Activated naive CD4-positive, alpha-beta T cell treated with Interleukin-2 at 50 U/mL for 16 hours (primary cell): ENCODE data around the gene PHF5A.

Source experiments
- DNase-seq: peaks from one replicate; pipeline ENCODE4 v3.0.0-alpha.2; 2020

The PHF5A gene

DNA sequence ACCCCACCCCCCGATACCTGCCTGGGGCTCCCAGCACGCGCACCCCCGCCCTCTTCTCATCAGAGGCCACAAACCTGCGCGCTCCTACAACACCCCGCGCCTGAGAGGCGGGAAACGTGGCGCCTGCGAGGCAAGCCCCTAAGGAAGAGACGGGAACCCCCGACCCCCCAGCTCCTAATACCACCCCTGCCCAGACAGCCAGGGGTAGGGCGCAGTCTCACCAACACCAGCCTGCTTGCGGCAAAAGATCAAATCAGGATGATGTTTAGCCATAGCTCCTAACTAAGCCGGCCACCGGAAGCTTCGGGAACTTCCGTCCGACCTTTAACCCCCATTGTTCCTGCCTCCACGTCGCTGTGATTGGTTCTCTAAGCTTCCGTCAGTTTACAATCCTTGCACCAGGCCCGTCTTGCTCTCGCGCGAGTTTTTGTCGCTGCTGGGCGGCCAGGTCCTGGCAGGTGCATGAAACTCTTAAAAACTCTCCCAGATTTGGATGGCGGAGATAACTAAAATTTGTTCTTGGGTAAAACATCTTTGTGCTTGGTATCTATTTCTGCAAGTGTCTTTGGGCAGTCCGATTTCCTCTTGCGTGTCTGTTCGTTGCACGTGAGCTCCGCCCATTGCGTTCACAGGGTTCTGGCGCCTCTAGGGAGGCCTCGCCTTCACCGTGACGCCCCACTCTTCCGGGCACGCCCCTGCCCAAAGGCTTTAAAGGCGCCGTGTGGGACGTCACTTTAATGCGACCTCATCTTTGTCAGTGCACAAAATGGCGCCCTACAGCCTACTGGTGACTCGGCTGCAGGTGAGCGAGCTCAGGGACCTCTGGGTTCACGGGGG is at the start of gene PHF5A, which contains the start of gene ACO2:
Gene PHF5A (minus strand): TSS at position 312 of the 837 bp plus-strand sequence. CDS start 39 bp downstream, at position 273.
Gene ACO2 (plus strand): TSS at position 737 of the 837 bp plus-strand sequence. CDS start 30 bp downstream, at position 767.
- DNase-seq, result peak; percentile 98

DNA sequence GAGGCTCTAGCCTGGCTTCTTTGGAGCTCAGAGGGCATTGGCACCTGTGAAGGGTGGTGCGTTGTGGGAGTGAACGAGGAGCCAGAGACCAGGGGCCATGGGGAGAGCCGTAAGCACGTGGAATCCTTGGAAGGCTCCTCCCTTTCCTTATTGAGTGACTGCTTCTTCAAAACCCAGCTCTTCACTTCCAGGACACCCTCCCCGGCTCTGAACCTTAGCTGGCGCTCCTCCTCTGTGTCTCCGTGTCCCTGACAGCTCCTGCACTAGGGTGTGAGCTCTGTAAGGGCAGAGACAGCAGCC is 49.5 kb upstream of the PHF5A start:
- no peak for DNase-seq

DNA sequence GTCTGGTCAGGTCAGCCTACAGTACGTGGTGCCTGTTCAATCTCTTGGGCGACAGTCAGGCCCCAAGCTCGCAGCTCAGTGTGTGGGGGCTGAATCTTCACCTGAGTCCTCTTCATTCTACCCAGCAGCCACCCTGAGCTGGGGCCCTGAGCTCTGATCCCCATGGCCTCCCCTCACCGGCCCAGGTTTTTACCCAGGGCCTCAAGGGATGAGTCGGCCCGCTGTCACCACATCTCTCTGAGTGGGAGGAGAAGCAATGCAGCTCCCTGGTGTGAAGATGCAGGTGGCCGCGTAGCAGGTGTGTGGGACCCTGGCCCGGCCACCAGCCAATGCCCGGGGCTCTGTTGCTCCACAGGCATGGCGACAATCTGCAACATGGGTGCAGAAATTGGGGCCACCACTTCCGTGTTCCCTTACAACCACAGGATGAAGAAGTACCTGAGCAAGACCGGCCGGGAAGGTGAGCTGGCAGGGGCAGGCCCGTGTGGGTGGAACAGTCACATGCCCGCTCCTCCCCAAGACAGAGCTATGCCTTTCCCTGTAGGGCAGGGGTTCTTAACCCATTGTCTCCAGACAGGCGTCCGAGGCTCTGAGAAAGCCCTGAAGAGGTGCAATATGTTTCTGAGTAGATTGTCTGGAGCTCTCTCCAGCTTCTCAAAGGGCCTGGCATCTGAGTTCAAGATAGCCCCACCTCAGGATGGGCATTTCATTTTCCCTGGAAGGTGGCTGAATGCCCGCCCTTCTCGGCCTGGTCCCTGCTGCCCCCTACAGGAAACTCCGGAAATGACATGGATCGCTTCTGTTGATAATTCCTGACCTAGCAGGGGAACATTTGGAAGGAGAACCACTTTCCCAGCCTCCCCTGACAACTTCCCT is 48.9 kb upstream of the PHF5A start:
- DNase-seq, result peak; percentile 45

- no peak for DNase-seq
Measured at GRCh38 chr22:41516462-41516861, 48.0 kb upstream of the PHF5A start.

DNA sequence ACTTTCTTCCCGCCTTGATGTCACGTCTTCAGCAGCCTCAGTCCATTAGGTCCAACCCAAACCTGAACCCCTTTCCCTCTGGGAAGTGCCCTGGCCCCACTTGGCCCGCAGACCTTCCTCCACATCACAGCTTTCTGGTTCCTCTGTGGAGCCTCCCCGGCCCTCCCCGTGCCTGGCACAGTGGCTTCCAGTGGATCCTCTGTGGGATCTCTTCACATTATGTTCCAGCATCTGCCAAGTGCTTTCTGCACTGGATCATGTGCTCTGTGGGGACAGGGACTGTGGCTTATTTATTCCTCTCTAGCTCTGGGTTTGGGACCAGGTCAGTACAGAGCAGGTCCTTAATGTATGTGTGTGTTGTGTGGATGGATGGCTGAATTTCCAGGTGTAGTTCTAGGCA is 44.9 kb upstream of the PHF5A start:
- DNase-seq, result no peak

- no peak for DNase-seq
Measured at GRCh38 chr22:41512421-41513194, 44.1 kb upstream of the PHF5A start.

GRCh38 chr22:41511521-41511968 is 43.1 kb upstream of the PHF5A start:
- no peak for DNase-seq

DNA sequence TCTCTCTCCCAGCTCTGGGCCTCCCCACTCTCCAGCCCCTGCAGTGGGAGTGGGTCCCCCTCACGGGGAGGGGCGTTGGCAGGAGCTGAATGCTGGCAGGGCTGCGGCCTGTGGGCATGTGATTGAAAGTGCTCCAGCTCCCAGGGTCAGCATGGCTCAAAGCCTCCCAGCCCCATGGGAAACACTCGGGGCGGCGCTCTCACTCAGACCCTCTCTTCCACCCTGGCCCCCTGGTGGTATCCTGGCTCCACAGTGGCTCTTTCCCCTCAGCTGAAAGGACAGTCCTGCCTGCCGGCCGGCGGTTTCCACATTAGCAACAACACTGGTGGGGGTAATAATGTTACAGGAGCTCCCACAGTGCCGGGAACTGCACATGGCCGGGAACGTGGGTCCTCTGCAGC is 40.3 kb upstream of the PHF5A start:
- DNase-seq, result no peak

DNA sequence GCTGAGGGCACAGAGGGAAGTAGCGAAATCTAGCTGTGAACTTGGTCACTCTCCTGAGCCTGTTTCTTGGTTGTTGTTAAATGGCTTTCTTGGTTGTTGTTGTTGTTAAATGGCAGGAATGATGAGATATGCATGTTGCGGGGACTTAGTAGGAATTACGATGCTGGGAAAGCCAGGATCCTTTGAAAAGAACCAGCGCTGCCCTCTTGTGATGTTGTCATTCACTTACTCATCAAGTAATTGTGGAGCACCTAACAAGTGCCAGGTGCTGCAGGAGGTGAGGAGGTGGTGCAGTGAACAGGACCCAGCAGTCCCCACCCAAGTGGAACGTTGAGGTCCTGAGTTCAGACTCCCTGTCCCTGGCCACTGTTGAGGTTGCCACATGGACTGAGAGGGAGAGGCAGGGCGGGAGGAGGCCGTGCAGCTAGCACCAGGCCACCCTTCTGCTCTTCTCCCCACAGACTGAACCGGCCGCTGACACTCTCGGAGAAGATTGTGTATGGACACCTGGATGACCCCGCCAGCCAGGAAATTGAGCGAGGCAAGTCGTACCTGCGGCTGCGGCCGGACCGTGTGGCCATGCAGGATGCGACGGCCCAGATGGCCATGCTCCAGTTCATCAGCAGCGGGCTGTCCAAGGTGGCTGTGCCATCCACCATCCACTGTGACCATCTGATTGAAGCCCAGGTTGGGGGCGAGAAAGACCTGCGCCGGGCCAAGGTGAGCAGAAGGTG is 39.0 kb upstream of the PHF5A start:
- no peak for DNase-seq

DNA sequence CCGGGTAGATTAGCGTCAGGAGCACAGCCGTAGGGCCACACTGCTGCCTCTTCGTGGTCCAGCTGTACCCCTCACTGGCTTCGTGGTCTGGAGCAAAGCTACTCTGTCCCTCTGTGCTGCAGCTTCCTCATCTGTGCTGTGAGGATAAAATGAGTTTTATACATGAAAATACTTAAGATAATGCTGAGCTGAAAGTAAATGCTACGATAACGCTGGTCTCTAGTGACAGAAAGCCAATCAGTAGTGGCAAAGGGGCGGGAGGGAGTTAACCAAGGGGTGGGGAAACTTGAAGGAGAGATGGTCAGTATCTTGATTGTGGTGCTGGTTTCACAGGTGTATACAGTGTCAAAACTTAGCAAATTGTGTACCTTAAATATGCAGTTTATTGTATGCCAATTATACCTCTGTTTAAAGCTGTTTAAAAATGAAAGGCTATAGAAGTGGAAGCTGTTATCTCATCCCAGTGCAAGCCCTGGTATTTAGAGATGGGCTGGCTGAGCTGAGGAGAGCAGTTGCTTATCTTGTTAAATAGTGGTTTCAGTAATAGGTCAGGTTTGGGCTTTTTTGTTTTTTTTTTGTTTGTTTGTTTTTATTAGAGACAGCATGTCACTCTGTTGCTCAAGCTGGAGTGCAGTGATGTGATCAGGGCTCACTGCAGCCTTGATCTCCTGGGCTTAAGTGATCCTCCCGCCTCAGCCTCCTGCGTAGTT is 37.2 kb upstream of the PHF5A start:
- DNase-seq, result no peak

DNA sequence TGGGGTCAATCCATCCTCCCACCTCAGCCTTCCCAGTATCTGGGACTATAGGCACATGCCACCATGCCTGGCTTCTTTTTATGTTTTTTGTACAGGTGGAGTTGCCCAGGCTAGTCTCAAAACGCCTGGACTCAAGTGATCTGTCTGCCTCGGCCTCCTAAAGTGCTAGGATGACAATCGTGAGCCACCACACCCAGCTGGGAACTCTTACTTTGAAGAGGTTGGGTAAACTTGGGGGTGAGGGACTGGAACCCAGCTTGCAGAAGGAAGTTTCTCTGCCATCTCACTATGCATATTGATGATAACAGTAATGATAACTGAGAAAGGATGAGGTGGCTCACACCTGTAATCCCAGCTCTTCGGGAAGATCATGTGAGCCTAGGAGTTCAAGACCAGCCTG is 36.3 kb upstream of the PHF5A start:
- DNase-seq, result no peak

GRCh38 chr22:41504397-41504796 is 35.9 kb upstream of the PHF5A start:
- no peak for DNase-seq

DNA sequence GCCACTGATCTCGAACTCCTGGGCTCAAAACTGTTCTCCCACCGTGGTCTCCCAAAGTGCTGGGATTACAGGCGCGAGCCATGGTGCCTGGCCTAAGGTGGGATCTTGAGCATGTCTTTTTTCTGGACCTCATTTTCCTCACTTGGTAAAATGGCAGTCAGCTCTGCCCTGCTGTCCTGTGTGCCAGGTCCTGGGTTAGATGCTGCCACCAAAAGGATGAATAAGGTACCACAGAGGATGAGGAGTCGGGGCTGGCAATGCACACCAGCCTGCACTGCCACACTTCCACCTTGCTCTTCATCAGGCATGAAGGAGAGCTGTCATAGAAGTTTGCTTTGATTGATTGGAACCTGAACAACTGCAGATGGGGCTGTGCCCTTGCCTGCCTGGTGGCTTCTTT is 32.7 kb upstream of the PHF5A start:
- DNase-seq, result no peak

- no peak for DNase-seq
Measured at GRCh38 chr22:41500303-41500702, 31.8 kb upstream of the PHF5A start.

DNA sequence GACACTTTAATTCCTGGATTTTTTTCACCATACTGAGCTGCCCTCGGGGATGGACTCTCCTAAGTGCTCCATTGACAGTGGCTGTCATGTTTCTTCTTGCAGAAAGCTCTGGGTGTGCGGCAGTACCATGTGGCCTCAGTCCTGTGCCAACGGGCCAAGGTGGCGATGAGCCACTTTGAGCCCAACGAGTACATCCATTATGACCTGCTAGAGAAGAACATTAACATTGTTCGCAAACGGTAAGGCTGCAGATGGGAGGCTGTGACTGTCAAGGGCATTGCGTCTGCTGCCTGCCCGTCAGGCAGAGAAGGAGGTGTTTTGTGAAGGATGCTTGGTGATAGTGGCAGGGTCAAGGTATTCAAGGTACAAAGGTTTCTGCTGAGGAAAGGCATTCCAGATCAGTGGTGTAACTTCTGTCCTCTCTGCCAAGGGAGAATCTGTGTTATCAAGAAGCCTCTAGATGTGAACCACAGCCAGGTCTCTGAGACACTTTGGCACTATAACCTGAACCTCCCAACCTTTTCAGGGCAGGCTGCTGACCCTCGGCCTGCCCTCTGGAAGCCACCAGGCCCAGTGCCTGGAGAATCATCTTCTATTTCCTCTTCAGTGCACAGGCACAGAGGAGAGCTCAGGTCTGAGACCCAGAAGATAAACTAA is 31.3 kb upstream of the PHF5A start:
- no peak for DNase-seq

- DNase-seq, result no peak
Measured at GRCh38 chr22:41498303-41498835, 29.9 kb upstream of the PHF5A start.

DNA sequence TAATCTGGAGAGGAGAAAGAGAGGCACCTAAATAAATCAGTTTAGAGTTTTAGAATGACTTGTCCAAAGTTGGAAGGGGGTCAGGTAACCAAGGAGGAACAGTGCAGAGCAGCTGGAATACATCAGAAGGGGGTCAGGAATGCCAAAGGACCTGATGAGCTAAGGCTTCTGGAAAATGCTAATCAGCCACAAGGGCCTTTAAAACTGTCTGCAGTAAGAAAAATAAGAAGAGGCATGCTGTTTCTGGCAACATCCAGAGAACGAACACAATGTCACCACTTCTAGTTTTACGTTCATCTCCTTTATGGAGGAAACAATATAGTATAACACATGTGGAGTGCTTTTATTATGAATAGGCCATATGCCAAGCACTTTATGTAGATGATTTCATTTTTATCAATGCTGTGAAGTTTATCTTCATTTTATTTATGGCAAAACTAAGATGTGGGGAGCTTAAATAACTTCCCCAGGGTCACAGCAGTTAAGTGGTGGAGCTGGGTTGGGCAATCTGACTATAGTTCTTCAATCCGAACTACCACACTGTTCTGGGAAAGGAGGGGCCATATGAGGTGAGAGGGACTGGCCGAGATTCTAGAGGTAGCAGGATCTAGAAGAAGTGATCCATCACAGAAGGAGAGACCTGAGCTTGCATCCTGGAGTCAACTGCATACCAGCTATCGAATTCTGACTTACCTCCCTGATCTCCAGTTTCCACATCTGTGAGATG is 23.0 kb upstream of the PHF5A start:
- no peak for DNase-seq

GRCh38 chr22:41488596-41489385 is 20.3 kb upstream of the PHF5A start:
- DNase-seq, result no peak

- no peak for DNase-seq
Measured at GRCh38 chr22:41488076-41488475, 19.6 kb upstream of the PHF5A start.
